Measurements from ENCODE around the gene TANK.
"Not testable (repeated sequence)": the region's sequence is repeated elsewhere in the genome, so short reads cannot be mapped to it uniquely, and the experiment has no call there.

DNA sequence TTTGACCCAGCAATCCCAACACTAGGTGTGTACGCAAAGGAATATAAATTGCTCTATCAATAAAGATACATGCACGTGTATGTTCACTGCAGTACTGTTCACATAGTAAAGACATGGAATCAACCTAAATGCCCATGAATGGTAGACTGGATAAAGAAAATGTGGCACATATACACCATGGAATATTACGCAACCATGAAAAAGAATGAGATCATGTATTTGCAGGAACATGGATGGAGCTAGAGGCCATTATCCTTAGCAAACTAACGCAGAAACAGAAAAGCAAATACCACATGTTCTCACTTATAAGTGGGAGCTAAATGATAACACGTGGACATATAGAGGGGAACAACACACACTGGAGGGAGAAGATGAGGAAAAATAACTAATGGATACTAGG lies 27.8 kb upstream of the TANK start:
- TF ChIP-seq, protein P1, sequence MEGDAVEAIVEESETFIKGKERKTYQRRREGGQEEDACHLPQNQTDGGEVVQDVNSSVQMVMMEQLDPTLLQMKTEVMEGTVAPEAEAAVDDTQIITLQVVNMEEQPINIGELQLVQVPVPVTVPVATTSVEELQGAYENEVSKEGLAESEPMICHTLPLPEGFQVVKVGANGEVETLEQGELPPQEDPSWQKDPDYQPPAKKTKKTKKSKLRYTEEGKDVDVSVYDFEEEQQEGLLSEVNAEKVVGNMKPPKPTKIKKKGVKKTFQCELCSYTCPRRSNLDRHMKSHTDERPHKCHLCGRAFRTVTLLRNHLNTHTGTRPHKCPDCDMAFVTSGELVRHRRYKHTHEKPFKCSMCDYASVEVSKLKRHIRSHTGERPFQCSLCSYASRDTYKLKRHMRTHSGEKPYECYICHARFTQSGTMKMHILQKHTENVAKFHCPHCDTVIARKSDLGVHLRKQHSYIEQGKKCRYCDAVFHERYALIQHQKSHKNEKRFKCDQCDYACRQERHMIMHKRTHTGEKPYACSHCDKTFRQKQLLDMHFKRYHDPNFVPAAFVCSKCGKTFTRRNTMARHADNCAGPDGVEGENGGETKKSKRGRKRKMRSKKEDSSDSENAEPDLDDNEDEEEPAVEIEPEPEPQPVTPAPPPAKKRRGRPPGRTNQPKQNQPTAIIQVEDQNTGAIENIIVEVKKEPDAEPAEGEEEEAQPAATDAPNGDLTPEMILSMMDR (IDR thresholded peaks at IDR 0.05) = not testable (repeated sequence)
- not testable (repeated sequence) for TF ChIP-seq POLR2A (IDR thresholded peaks at IDR 0.05; ENCODE audit: low read depth)

Data from esophagus muscularis mucosa (tissue), 3 donors.